HG03025 (cell line): ENCODE results near the gene RYR2.
"Not testable (repeated sequence)": the region's sequence is repeated elsewhere in the genome, so short reads cannot be mapped to it uniquely, and the experiment has no call there.

Source experiments
- ATAC-seq: cut with Tn5 transposase; IDR thresholded peaks from one replicate; pipeline ENCODE4 v1.9.1; 2021; ENCODE audit warnings: mild to moderate bottlenecking, moderate library complexity; ENCODE audit not compliant: unreplicated experiment, low FRiP score

The RYR2 gene

DNA sequence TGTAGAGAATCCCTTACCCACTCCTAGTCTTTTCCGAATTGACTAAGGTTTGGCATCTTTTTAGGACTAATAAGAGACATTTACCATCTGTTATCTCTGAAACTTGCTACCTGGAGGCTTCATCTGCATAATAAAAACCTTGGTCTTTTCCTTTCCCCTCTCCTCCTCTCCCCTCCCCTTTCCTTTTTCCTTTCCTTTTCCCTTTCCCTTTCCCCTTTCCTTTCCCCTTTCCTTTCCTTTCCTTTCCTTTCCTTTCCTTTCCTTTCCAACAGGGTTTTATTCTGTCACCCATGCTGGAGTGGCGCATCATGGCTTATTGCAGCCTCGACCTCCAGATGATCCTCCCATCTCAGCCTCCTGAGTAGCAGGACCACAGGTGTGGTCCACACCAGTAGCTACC, 195.7 kb downstream of the RYR2 start:
- no peak for ATAC-seq

GRCh38 chr1:237239248-237239647, 197.3 kb downstream of the RYR2 start:
- no peak for ATAC-seq

DNA sequence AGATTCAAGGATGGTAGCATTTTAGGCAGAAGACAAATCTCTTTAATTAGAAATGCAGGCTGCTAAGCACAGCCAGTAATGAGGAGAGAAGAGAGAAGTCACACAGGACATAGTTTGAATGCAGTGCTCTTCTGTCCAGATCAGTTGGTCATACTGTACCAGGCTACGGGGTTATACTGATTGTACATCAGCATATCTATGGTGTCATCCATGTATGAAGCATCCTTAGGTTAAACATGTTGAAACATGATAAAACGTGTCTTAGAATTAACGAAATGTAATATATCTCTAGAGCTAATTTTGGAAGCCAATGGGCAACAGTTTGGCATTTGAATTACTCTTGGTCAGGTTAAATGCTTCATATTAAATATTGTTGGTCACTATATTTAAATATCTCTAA, 199.1 kb downstream of the RYR2 start:
- no peak for ATAC-seq

DNA sequence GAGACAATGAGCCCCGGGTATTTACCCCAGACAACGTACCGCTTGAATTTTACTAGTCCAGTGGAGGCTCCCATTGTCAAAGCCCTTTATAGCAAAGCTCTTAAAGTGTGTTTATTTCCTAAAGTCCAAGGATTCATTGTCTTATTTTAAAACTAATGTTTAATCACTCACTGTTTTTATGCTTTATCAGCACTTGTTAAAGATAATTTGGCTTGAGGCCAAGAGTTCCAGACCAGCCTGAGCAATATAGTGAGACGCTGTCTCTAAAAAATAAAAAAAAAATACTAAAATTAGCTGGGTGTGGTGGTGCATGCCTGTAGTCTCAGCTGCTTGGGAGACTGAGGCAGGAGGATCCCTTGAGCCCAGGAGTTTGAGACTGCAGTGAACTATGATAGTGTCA, 202.8 kb downstream of the RYR2 start:
- no peak for ATAC-seq

- no peak for ATAC-seq
Observed at GRCh38 chr1:237247442-237247841, 205.5 kb downstream of the RYR2 start.

GRCh38 chr1:237249120-237249519, 207.1 kb downstream of the RYR2 start:
- ATAC-seq, result no peak

DNA sequence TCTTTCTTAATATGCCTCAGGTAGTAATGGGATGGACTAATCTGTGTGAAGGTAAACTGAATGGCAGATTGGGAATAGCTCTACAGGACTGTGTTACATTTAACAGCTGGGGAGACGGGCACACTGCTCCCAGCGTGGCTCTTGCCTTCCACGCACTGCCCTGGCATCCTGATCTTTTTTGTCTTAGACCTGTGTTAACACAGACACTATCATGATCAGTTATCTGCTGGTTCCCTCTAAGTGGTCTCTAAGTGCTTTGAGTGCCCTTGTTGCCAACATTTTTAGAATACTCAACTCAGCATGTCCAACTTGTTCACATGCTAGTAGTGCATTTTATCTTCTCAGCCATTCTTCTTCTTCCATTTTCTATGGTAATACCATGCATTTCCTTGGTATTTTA, 208.1 kb downstream of the RYR2 start:
- ATAC-seq, result no peak

- no peak for ATAC-seq
Observed at GRCh38 chr1:237255071-237255470, 213.1 kb downstream of the RYR2 start.

GRCh38 chr1:237258871-237259270, 216.9 kb downstream of the RYR2 start:
- no peak for ATAC-seq

DNA sequence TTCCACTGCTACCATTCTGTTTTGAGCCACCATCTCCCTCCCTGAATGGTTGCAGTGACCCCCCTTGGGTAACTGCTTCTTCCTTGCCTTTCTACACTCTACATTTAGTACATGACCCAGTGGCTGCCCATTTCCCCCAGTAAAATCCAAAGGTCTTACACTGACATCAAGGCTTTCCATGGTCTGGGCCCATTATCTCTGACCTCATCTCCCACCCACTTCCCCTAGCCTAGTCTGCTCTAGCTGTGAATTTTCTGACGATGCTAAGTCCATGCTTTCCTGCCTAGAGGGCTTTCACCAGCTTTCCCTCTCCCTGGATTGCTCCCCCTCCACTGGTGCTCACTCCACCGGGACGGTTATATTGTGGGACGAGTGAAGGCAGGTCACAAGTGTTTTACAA, 219.2 kb downstream of the RYR2 start:
- ATAC-seq, result no peak

DNA sequence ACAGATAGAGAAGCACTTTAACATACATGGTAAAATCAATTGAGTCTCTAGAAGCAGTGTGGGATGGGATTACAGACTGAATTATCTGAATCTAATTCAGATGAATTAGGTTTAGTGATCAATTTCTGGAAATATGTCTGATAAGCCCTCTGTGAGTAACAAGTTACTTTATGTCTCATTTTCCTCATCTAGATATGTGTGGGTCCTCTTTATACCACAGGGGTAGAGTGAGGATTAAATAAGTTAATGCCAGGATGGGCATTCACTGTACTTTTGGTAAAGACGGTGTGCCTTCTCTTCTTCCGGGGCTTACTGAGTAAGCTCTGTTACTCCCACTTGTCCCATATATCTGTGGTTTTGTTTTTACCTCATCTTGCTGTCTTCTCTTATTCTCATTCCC, 225.8 kb downstream of the RYR2 start:
- ATAC-seq, result no peak

GRCh38 chr1:237269938-237270337, 228.0 kb downstream of the RYR2 start:
- ATAC-seq, result no peak

GRCh38 chr1:237270353-237270752, 228.4 kb downstream of the RYR2 start:
- no peak for ATAC-seq

DNA sequence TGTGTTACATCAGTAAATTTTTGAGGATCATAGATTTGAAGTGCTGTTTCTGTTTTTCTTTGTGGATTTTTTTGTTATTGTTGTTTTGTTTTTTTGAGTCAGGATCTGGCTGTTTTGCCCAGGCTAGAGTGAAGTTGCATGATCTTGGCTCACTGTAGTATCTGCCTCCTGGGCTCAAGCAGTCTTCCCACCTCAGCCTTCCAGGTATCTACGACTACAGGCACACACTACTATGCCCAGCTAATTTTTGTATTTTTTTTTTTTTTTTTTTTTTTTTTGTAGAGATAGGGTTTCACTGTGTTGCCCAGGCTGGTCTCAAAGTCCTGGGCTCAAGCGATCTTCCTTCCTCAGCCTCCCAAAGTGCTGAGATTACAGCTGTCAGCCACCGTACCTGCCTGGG, 236.0 kb downstream of the RYR2 start:
- ATAC-seq, result not testable (repeated sequence)

DNA sequence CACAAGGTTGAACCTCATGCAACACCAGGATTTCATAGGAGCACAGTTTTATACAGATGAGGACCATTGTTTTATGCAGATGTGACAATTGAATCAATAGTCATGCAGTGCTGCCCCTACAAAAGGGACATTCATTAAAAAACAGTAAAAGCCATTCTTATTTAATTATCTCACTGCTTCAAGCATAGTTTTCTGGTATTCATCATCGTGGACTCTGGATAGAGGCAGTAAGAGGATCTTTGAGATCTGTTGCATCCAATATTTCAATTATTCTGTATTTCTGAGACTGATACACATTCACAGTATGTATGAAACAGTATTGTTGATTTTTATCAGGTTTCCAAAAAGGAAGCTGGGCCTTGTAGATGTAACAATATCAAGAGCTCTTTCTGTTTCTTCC, 237.6 kb downstream of the RYR2 start:
- ATAC-seq, result no peak

GRCh38 chr1:237281481-237281880, 239.5 kb downstream of the RYR2 start:
- ATAC-seq, result no peak

- no peak for ATAC-seq
Observed at GRCh38 chr1:237282208-237282783, 240.3 kb downstream of the RYR2 start.

- no peak for ATAC-seq
Observed at GRCh38 chr1:237287876-237288521, 246.0 kb downstream of the RYR2 start.

DNA sequence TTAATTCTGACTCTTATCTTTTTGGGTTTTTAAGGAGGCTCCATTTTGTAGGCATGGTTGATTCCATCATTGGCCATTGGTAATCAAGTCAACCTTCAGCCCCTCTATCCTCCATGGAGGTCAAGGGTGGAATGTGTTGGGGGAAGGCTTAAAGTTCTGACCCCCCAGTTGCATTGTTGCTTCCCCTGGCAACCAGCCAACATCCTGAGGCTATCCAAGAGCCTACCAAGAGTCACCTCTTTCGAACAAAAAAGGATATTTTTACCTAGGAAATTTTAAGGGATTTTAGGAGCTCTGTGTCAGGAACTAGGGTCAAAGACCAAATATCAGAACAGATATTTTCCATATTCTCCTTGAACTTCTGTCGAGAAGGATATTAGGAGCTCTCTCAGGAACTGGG, 251.8 kb downstream of the RYR2 start:
- no peak for ATAC-seq

- no peak for ATAC-seq
Observed at GRCh38 chr1:237296861-237297260, 254.9 kb downstream of the RYR2 start.

- ATAC-seq, result no peak
Observed at GRCh38 chr1:237300642-237301041, 258.7 kb downstream of the RYR2 start.

GRCh38 chr1:237303929-237304328, 261.9 kb downstream of the RYR2 start:
- ATAC-seq, result no peak

DNA sequence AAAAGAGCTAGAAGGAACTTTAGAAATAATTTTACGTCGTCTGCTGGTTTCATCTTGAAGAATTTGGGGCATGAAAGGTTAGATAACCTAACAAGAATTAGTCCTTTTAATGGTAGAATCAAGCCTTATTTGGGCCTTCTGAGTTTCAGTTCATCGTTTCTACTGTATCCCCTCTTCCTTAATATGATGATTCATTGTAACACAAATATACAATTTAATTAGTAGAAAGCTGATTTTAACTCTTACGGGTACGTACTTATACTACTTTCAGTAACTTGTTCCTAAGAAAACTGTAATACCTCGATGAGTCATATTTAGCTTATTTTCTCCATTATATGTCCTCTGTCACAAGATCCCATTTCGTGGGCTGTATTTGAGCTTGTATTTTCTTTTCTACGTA, 264.7 kb downstream of the RYR2 start:
- no peak for ATAC-seq
